HG03097 (cell line): ENCODE results near the gene TRMT5.

Source experiments
- ATAC-seq: cut with Tn5 transposase; IDR thresholded peaks from one replicate; pipeline ENCODE4 v1.9.1; 2021; ENCODE audit not compliant: unreplicated experiment, low FRiP score

Gene TRMT5

GRCh38 chr14:60980811-60981632, at the start of gene TRMT5, which contains the start of gene SLC38A6:
Gene TRMT5 (minus strand): TSS chr14:60981079. CDS start chr14:60980973, 106 bp downstream.
Gene SLC38A6 (plus strand): TSS chr14:60981245. CDS start chr14:60981278, 33 bp downstream.
- ATAC-seq = peak; percentile 88

GRCh38 chr14:61026526-61026925, 45.6 kb upstream of the TRMT5 start:
- ATAC-seq = no peak

GRCh38 chr14:61025251-61026223, 44.7 kb upstream of the TRMT5 start:
- ATAC-seq = no peak

- ATAC-seq = no peak
Observed at GRCh38 chr14:61019537-61019936, 38.7 kb upstream of the TRMT5 start.

- ATAC-seq = no peak
Observed at GRCh38 chr14:61003571-61003970, 22.7 kb upstream of the TRMT5 start.

GRCh38 chr14:60999536-60999935, 18.7 kb upstream of the TRMT5 start:
- ATAC-seq = no peak

- ATAC-seq = no peak
Observed at GRCh38 chr14:60998617-60999016, 17.7 kb upstream of the TRMT5 start.

GRCh38 chr14:60989599-60989998, 8.7 kb upstream of the TRMT5 start:
- no peak for ATAC-seq

- no peak for ATAC-seq
Observed at GRCh38 chr14:60986500-60986899, 5.6 kb upstream of the TRMT5 start.

- ATAC-seq = no peak
Observed at GRCh38 chr14:60984196-60984595, 3.3 kb upstream of the TRMT5 start.

- no peak for ATAC-seq
Observed at GRCh38 chr14:60981633-60982455, 965 bp upstream of the TRMT5 start.

GRCh38 chr14:60977847-60978246, 3.0 kb downstream of the TRMT5 start:
- no peak for ATAC-seq

- ATAC-seq = no peak
Observed at GRCh38 chr14:60975551-60975950, 5.3 kb downstream of the TRMT5 start.

GRCh38 chr14:60974090-60974651, 6.7 kb downstream of the TRMT5 start:
- no peak for ATAC-seq

GRCh38 chr14:60973070-60973469, 7.8 kb downstream of the TRMT5 start:
- no peak for ATAC-seq

GRCh38 chr14:60972295-60972694, 8.6 kb downstream of the TRMT5 start:
- ATAC-seq = no peak

GRCh38 chr14:60971271-60971670, 9.6 kb downstream of the TRMT5 start:
- ATAC-seq = no peak

- no peak for ATAC-seq
Observed at GRCh38 chr14:60970146-60970545, 10.7 kb downstream of the TRMT5 start.

GRCh38 chr14:60968671-60969070, 12.2 kb downstream of the TRMT5 start:
- no peak for ATAC-seq

GRCh38 chr14:60968099-60968498, 12.8 kb downstream of the TRMT5 start:
- ATAC-seq = no peak
